H9 (cell line): ENCODE measurements around the gene CUL4A. TPM values are rescaled to one million over a fixed set of nuclear protein-coding genes. Genes with fewer than 3 reads are reported as not detected.
A peak's percentile ranks its signal among the peaks of the same experiment; 100 is the strongest.

Experiments used
- DNase-seq: peaks from one replicate; pipeline ENCODE4 v3.0.0-alpha.2; 2017
- H2AFZ ChIP-seq: one replicate; pipeline ENCODE4 v1.6.1; 2013; ENCODE audit warnings: mild to moderate bottlenecking, low read length, control low read depth, moderate library complexity
- H2AK5ac ChIP-seq: 2 replicates; pipeline ENCODE4 v1.6.1; 2013; ENCODE audit warnings: low read length, control low read depth, mixed read lengths; ENCODE audit not compliant: insufficient read length
- H2BK120ac ChIP-seq: one replicate; pipeline ENCODE4 v1.6.1; 2013; ENCODE audit warnings: low read depth, mild to moderate bottlenecking, low read length, control low read depth, inconsistent platforms; ENCODE audit not compliant: poor library complexity, severe bottlenecking
- H2BK12ac ChIP-seq: 2 replicates; pipeline ENCODE4 v1.6.1; 2013; ENCODE audit warnings: low read length, control low read depth, mixed read lengths, low read depth; ENCODE audit not compliant: insufficient read length
- H2BK15ac ChIP-seq: 2 replicates; pipeline ENCODE4 v1.6.1; 2013; ENCODE audit warnings: low read depth, low read length, control low read depth
- H2BK20ac ChIP-seq: one replicate; pipeline ENCODE4 v1.6.1; 2013; ENCODE audit warnings: low read depth, mild to moderate bottlenecking, low read length, control low read depth, inconsistent platforms; ENCODE audit not compliant: poor library complexity, severe bottlenecking
- H2BK5ac ChIP-seq: 2 replicates; pipeline ENCODE4 v1.6.1; 2013; ENCODE audit warnings: low read length, control low read depth, mixed read lengths; ENCODE audit not compliant: insufficient read length
- H3K14ac ChIP-seq: 2 replicates; pipeline ENCODE4 v1.6.1; 2013; ENCODE audit warnings: low read length, control low read depth; ENCODE audit not compliant: insufficient read depth
- H3K18ac ChIP-seq: 2 replicates; pipeline ENCODE4 v1.6.1; 2013; ENCODE audit warnings: low read depth, mild to moderate bottlenecking, mixed read lengths, low read length, control low read depth; ENCODE audit not compliant: insufficient read length
- H3K23ac ChIP-seq: 2 replicates; pipeline ENCODE4 v1.6.1; 2013; ENCODE audit warnings: low read length, control low read depth, mixed read lengths, low read depth; ENCODE audit not compliant: insufficient read length
- H3K23me2 ChIP-seq: 2 replicates; pipeline ENCODE4 v1.6.1; 2013; ENCODE audit warnings: low read depth, mild to moderate bottlenecking, mixed read lengths, low read length, control low read depth; ENCODE audit not compliant: insufficient read length, poor library complexity, severe bottlenecking
- H3K27ac ChIP-seq: 2 replicates; pipeline ENCODE4 v1.5.1; 2013; ENCODE audit warnings: low read length, control low read depth, mixed read lengths, low read depth; ENCODE audit not compliant: insufficient read length
- H3K27me3 ChIP-seq: 2 replicates; pipeline ENCODE4 v1.6.1; 2013; ENCODE audit warnings: low read length, control low read depth, inconsistent platforms; ENCODE audit not compliant: insufficient read depth
- H3K4ac ChIP-seq: 2 replicates; pipeline ENCODE4 v1.6.1; 2013; ENCODE audit warnings: low read depth, mild to moderate bottlenecking, control low read depth, inconsistent platforms, low read length, moderate library complexity
- H3K4me1 ChIP-seq: 2 replicates; pipeline ENCODE4 v1.6.1; 2013; ENCODE audit warnings: low read length, control low read depth, inconsistent platforms; ENCODE audit not compliant: insufficient read depth
- H3K4me2 ChIP-seq: 2 replicates; pipeline ENCODE4 v1.6.1; 2013; ENCODE audit warnings: low read length, control low read depth, mixed read lengths; ENCODE audit not compliant: insufficient read length, insufficient read depth
- H3K56ac ChIP-seq: 2 replicates; pipeline ENCODE4 v1.6.1; 2013; ENCODE audit warnings: low read depth, mild to moderate bottlenecking, mixed read lengths, low read length, control low read depth; ENCODE audit not compliant: insufficient read length
- H3K79me1 ChIP-seq: 2 replicates; pipeline ENCODE4 v1.6.1; 2013; ENCODE audit warnings: low read depth, mild to moderate bottlenecking, moderate library complexity, low read length, control low read depth, inconsistent platforms; ENCODE audit not compliant: insufficient read depth, poor library complexity, severe bottlenecking
- H3K79me2 ChIP-seq: 2 replicates; pipeline ENCODE4 v1.6.1; 2013; ENCODE audit warnings: low read length, control low read depth, inconsistent platforms; ENCODE audit not compliant: insufficient read depth
- H3K9ac ChIP-seq: 2 replicates; pipeline ENCODE4 v1.6.1; 2013; ENCODE audit warnings: low read length, control low read depth, mixed read lengths; ENCODE audit not compliant: insufficient read length; ENCODE audit errors: extremely low read depth
- H3K9me3 ChIP-seq: one replicate; pipeline ENCODE4 v1.6.1; 2013; ENCODE audit warnings: low read depth, low read length, inconsistent platforms; ENCODE audit not compliant: control insufficient read depth
- H3T11ph ChIP-seq: one replicate; pipeline ENCODE4 v1.6.1; 2013; ENCODE audit warnings: mild to moderate bottlenecking, low read length, control low read depth, inconsistent platforms
- H4K20me1 ChIP-seq: one replicate; pipeline ENCODE4 v1.6.1; 2013; ENCODE audit not compliant: control insufficient read depth, insufficient read length, insufficient read depth
- H4K5ac ChIP-seq: 2 replicates; pipeline ENCODE4 v1.6.1; 2013; ENCODE audit warnings: low read depth, mild to moderate bottlenecking, mixed read lengths, low read length, control low read depth; ENCODE audit not compliant: insufficient read length
- H4K8ac ChIP-seq: replicated peaks from 2 replicates; pipeline ENCODE4 v1.6.1; 2013; ENCODE audit warnings: low read length, control low read depth, mixed read lengths, low read depth; ENCODE audit not compliant: insufficient read length
- H4K91ac ChIP-seq: 2 replicates; pipeline ENCODE4 v1.6.1; 2013; ENCODE audit warnings: low read depth, mild to moderate bottlenecking, moderate library complexity, mixed read lengths, low read length, control low read depth; ENCODE audit not compliant: insufficient read length
- H3K27ac Mint-ChIP-seq, 3 experiments: 2 replicates in 2 of 3; 3 replicates in 1 of 3; pipeline ENCODE4 v1.8.0; 2020 to 2021; ENCODE audit warnings: mixed read lengths in 3 of 3, mild to moderate bottlenecking in 1 of 3, moderate library complexity in 1 of 3
- H3K27me3 Mint-ChIP-seq: 2 replicates; pipeline ENCODE4 v1.8.0; 2021; ENCODE audit warnings: low read depth, mild to moderate bottlenecking, moderate library complexity, mixed read lengths
- H3K36me3 Mint-ChIP-seq, 3 experiments: 2 replicates in 2 of 3; 3 replicates in 1 of 3; pipeline ENCODE4 v1.8.0; 2020 to 2021; ENCODE audit warnings: low read depth in 3 of 3, mixed read lengths in 3 of 3; ENCODE audit not compliant: insufficient read depth in 1 of 3
- H3K4me1 Mint-ChIP-seq, 2 experiments: 2 replicates each; pipeline ENCODE4 v1.8.0; 2020; ENCODE audit warnings: mixed read lengths in 2 of 2
- H3K4me3 Mint-ChIP-seq, 2 experiments: 2 replicates in 1 of 2; 3 replicates in 1 of 2; pipeline ENCODE4 v1.8.0; 2020 to 2021; ENCODE audit warnings: mild to moderate bottlenecking in 2 of 2, mixed read lengths in 2 of 2, moderate library complexity in 1 of 2
- H3K9me3 Mint-ChIP-seq, 2 experiments: 2 replicates in 1 of 2; 3 replicates in 1 of 2; pipeline ENCODE4 v1.8.0; 2020; ENCODE audit warnings: mild to moderate bottlenecking in 2 of 2, mixed read lengths in 2 of 2, moderate library complexity in 1 of 2
- WGBS: extraction: QIAGEN DNeasy Blood & Tissue Kit; methylation state at CpG from one replicate; pipeline ENCODE4 v1.1.7; 2013; ENCODE audit warnings: missing lambda C conversion rate, low lambda C conversion rate, mixed read lengths; ENCODE audit not compliant: insufficient read length; ENCODE audit errors: extremely low coverage; 5-methylcytosine and 5-hydroxymethylcytosine counted together
- total RNA-seq: library from RNA; stranded (reverse); gene quantifications from 2 replicates; pipeline ENCODE4 v1.2.1, GENCODE V29; 2021
- TF ChIP-seq, protein P1 (sequence below): fragments of 200-600 bp; sonication (generic); conservative IDR thresholded peaks from 3 replicates; pipeline ENCODE4 v1.8.0; 2021; ENCODE audit warnings: antibody characterized with exemption, mild to moderate bottlenecking

Gene CUL4A
- total RNA-seq, 1 experiment from 2014 or later = 97.9 TPM

DNA sequence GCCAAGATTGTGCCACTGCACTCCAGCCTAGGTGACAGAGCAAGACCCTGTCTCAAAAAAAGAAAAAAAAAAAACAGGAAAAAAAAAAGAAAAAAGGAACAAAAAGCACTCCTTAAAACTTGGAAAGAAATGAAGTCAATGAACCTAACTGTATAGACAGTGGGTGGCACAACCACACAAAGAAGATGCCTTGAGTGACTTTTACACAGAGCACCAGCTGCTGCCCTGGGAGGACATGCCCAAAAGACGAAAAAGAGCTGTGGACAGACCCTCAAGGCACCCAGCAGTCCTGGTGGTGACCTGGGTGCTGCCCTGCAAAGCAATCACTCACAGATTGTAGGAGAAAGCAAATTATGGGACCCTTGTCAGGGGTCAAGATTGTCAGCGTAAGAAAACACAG lies 81.7 kb downstream of the CUL4A start:
- Mint-ChIP-seq H3K4me1 (peaks cover 13% of the 10 kb centered on the region in 2 experiments), H3K36me3 (no peaks in the 10 kb centered on the region), H3K27me3 (peaks cover 66% of the 10 kb centered on the region), H3K9me3 (peaks cover 11 to 12% of the 10 kb centered on the region in 2 experiments; a peak in 3 of 5 replicates), H3K4me3 (no peak overlapping the region), H3K27ac (peak overlapping the region in 1 of 3 experiments; percentile 27; a peak in 1 of 7 replicates)
- no peak overlapping the region for H2BK5ac ChIP-seq
- H3K23ac ChIP-seq = no peak overlapping the region
- no peak overlapping the region for H2BK12ac ChIP-seq
- no peak overlapping the region for H3T11ph ChIP-seq
- no peak overlapping the region for H3K4ac ChIP-seq
- no peaks in the 10 kb centered on the region; the same call in 1 of the 2 replicates for H3K4me1 ChIP-seq
- no peaks in the 10 kb centered on the region for H3K79me2 ChIP-seq
- H2BK15ac ChIP-seq = no peak overlapping the region
- H3K4me2 ChIP-seq = no peak overlapping the region
- H2AK5ac ChIP-seq = no peak overlapping the region
- no peak overlapping the region for H4K91ac ChIP-seq
- H3K79me1 ChIP-seq = no peaks in the 10 kb centered on the region
- H3K27me3 ChIP-seq = no peaks in the 10 kb centered on the region; the same call in 1 of the 2 replicates
- no peaks in the 10 kb centered on the region for H3K23me2 ChIP-seq
- no peak overlapping the region for H3K14ac ChIP-seq
- no peak overlapping the region for H3K9ac ChIP-seq
- TF ChIP-seq, protein P1, sequence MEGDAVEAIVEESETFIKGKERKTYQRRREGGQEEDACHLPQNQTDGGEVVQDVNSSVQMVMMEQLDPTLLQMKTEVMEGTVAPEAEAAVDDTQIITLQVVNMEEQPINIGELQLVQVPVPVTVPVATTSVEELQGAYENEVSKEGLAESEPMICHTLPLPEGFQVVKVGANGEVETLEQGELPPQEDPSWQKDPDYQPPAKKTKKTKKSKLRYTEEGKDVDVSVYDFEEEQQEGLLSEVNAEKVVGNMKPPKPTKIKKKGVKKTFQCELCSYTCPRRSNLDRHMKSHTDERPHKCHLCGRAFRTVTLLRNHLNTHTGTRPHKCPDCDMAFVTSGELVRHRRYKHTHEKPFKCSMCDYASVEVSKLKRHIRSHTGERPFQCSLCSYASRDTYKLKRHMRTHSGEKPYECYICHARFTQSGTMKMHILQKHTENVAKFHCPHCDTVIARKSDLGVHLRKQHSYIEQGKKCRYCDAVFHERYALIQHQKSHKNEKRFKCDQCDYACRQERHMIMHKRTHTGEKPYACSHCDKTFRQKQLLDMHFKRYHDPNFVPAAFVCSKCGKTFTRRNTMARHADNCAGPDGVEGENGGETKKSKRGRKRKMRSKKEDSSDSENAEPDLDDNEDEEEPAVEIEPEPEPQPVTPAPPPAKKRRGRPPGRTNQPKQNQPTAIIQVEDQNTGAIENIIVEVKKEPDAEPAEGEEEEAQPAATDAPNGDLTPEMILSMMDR = no peak
- no peak overlapping the region for H4K8ac ChIP-seq
- no peak overlapping the region for H2BK120ac ChIP-seq
- no peak overlapping the region for H3K27ac ChIP-seq
- H4K20me1 ChIP-seq = no peaks in the 10 kb centered on the region
- H3K9me3 ChIP-seq = no peaks in the 10 kb centered on the region
- WGBS = no CpG with 5 or more reads among the region's 2 CpGs
- no peak overlapping the region for H3K56ac ChIP-seq
- H2AFZ ChIP-seq = no peak overlapping the region
- H4K5ac ChIP-seq = no peak overlapping the region
- H2BK20ac ChIP-seq = no peak overlapping the region
- no peak for DNase-seq
- no peak overlapping the region for H3K18ac ChIP-seq
